GM18868 (cell line): ENCODE results near the gene ADGRB3.
"Not testable (repeated sequence)": the region's sequence is repeated elsewhere in the genome, so short reads cannot be mapped to it uniquely, and the experiment has no call there.

ENCODE experiments used
- ATAC-seq: cut with Tn5 transposase; IDR thresholded peaks from one replicate; pipeline ENCODE4 v1.9.1; 2021; ENCODE audit warnings: mild to moderate bottlenecking, moderate library complexity; ENCODE audit not compliant: unreplicated experiment

The ADGRB3 gene

GRCh38 chr6:68778356-68779020 lies 143.4 kb downstream of the ADGRB3 start:
- peak; percentile 68 for ATAC-seq

GRCh38 chr6:68779366-68779765 lies 144.3 kb downstream of the ADGRB3 start:
- ATAC-seq, result no peak

GRCh38 chr6:68790128-68790527 lies 155.0 kb downstream of the ADGRB3 start:
- not testable (repeated sequence) for ATAC-seq

GRCh38 chr6:68814976-68815375 lies 179.9 kb downstream of the ADGRB3 start:
- not testable (repeated sequence) for ATAC-seq

GRCh38 chr6:68826501-68826900 lies 191.4 kb downstream of the ADGRB3 start:
- ATAC-seq, result no peak

- no peak for ATAC-seq
Observed at GRCh38 chr6:68834551-68834950, 199.5 kb downstream of the ADGRB3 start.

- ATAC-seq, result no peak
Observed at GRCh38 chr6:68838571-68838970, 203.5 kb downstream of the ADGRB3 start.

GRCh38 chr6:68852791-68853190 lies 217.7 kb downstream of the ADGRB3 start:
- ATAC-seq, result no peak

GRCh38 chr6:68859233-68859632 lies 224.2 kb downstream of the ADGRB3 start:
- no peak for ATAC-seq

- ATAC-seq, result no peak
Observed at GRCh38 chr6:68868646-68869045, 233.6 kb downstream of the ADGRB3 start.

GRCh38 chr6:68873236-68873635 lies 238.2 kb downstream of the ADGRB3 start:
- ATAC-seq, result no peak

- no peak for ATAC-seq
Observed at GRCh38 chr6:68874747-68875146, 239.7 kb downstream of the ADGRB3 start.

- ATAC-seq, result no peak
Observed at GRCh38 chr6:68875403-68875802, 240.3 kb downstream of the ADGRB3 start.

- ATAC-seq, result peak; percentile 84
Observed at GRCh38 chr6:68876792-68877493, 241.9 kb downstream of the ADGRB3 start.

- ATAC-seq, result no peak
Observed at GRCh38 chr6:68880050-68880813, 245.2 kb downstream of the ADGRB3 start.

GRCh38 chr6:68883325-68883724 lies 248.2 kb downstream of the ADGRB3 start:
- not testable (repeated sequence) for ATAC-seq

- ATAC-seq, result no peak
Observed at GRCh38 chr6:68891419-68891818, 256.3 kb downstream of the ADGRB3 start.

GRCh38 chr6:68892452-68892851 lies 257.4 kb downstream of the ADGRB3 start:
- no peak for ATAC-seq

GRCh38 chr6:68895929-68896328 lies 260.8 kb downstream of the ADGRB3 start:
- no peak for ATAC-seq

GRCh38 chr6:68901044-68901443 lies 266.0 kb downstream of the ADGRB3 start:
- ATAC-seq, result no peak

- no peak for ATAC-seq
Observed at GRCh38 chr6:68911334-68911733, 276.3 kb downstream of the ADGRB3 start.

GRCh38 chr6:68911811-68912210 lies 276.7 kb downstream of the ADGRB3 start:
- no peak for ATAC-seq
